Stimulated activated memory B cell treated with anti-CD40 and anti-IgM and Interleukin-4, amounts not matched to agents 10 μg/mL and 1 μg/mL and 100 μg/mL, for 72 hours (primary cell): ENCODE results near the gene JAK3.
"Not testable (repeated sequence)": the region's sequence is repeated elsewhere in the genome, so short reads cannot be mapped to it uniquely, and the experiment has no call there.

Source experiments
- ATAC-seq: fragments of 150-1000 bp; cut with Tn5 transposase; 2 replicates; pipeline ENCODE4 v1.10.0; 2021
- H3K27ac Mint-ChIP-seq: one replicate; pipeline ENCODE4 v1.8.0; 2022; ENCODE audit warnings: mild to moderate bottlenecking, mixed read lengths
- H3K27me3 Mint-ChIP-seq: one replicate; pipeline ENCODE4 v1.8.0; 2022; ENCODE audit warnings: mixed read lengths
- H3K36me3 Mint-ChIP-seq: one replicate; pipeline ENCODE4 v1.8.0; 2022; ENCODE audit warnings: mixed read lengths
- H3K4me1 Mint-ChIP-seq: one replicate; pipeline ENCODE4 v1.8.0; 2022; ENCODE audit warnings: mixed read lengths
- H3K4me3 Mint-ChIP-seq: one replicate; pipeline ENCODE4 v1.8.0; 2022; ENCODE audit warnings: mild to moderate bottlenecking, moderate library complexity, mixed read lengths
- H3K9me3 Mint-ChIP-seq: one replicate; pipeline ENCODE4 v1.8.0; 2022; ENCODE audit warnings: mixed read lengths

The JAK3 gene

DNA sequence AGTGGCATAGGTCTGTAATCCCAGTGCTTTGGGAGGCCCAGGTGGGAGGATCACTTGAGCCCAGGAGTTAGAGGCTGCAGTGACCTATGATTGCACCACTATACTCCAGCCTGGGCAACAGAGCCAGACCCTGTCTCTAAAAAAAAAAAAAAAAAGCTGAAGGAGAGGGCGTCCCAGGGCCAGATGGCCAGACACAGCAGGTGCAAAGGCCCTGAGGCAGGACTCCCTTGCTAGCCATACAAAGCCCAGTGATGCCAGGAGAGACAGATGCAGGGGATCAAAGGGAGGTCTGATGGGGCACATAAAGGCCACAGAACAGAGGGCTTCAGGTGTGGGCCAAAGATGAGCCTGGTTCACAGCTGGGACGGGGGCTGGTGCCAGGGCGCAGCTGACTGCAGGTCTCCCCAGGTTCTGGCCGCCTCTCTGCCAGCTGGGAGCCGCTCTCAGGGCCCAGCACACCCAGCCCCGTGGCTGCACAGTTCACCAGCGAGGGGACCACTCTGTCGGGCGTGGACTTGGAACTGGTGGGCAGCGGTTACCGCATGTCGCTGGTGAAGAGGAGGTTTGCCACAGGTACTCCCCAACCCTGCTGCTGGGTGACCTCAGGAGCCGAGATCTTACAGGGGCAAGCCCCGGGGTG is 60.4 kb downstream of the JAK3 start:
- peaks cover 40% of the 10 kb centered on the region for H3K36me3 Mint-ChIP-seq
- no peak overlapping the region for H3K27ac Mint-ChIP-seq
- H3K4me3 Mint-ChIP-seq = no peak overlapping the region
- ATAC-seq = no peak
- H3K27me3 Mint-ChIP-seq = no peaks in the 10 kb centered on the region
- H3K9me3 Mint-ChIP-seq = no peaks in the 10 kb centered on the region
- H3K4me1 Mint-ChIP-seq = peaks cover 39% of the 10 kb centered on the region

DNA sequence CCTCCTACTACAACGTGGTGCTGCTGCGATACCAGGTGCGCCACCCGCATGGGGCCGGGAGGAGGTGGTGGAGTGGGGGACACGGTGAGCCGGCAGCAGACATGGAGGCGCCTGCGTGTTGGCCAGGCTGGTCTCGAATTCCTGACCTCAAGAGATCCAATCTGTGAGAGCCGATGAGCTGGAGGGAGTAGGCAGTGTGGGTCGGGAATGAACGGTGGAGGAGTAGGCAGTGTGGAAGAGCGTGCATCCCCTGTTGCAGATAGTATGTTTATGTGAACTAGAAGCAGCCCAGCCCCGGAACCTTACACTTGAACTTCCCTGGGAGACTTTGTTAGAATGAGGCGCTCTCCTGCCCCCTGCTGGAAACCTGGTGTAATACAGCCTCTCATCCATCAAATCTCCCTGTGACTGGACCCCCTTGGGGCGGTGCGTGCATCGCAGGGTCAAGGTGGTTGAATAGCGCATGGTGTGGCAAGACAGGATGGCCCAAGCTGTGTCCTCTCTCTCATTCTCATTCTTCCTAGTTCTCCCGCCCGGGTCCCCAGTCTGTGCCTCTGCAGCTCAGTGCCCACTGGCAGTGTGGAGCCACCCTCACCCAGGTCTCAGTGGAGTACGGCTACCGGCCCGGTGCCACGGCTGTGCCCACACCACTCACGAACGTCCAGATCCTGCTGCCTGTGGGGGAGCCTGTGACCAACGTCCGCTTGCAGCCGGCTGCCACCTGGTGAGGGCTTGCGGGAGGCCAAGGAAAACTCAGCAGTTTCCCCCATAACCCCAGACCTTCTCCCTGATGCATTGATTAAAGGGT is 63.4 kb downstream of the JAK3 start:
- ATAC-seq = peak; percentile 71
- H3K9me3 Mint-ChIP-seq = no peaks in the 10 kb centered on the region
- H3K27me3 Mint-ChIP-seq = no peaks in the 10 kb centered on the region
- H3K4me3 Mint-ChIP-seq = no peak overlapping the region
- peaks cover 60% of the 10 kb centered on the region for H3K36me3 Mint-ChIP-seq
- H3K27ac Mint-ChIP-seq = no peak overlapping the region
- peaks cover 31% of the 10 kb centered on the region for H3K4me1 Mint-ChIP-seq

DNA sequence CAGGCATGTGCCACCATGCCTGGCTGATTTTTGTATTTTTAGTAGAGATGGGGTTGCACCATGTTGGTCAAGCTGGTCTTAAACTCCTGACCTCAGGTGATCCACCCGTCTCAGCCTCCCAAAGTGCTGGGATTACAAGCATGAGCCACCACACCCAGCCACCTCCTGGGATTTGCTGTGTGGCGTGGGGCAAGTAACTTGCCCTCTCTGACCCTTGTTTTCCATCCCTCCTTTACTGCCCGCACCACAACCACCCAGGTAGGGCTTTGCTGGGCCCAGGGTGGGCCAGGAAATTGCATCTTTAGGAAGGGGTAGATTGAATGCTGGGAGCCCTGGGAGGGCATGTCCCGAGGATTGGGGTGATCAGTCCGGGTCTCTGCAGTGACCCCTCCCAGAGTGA is 64.1 kb downstream of the JAK3 start:
- not testable (repeated sequence) for H3K4me3 Mint-ChIP-seq, ATAC-seq, H3K9me3 Mint-ChIP-seq, H3K27me3 Mint-ChIP-seq, H3K27ac Mint-ChIP-seq
- H3K4me1 Mint-ChIP-seq = peaks cover 31% of the 10 kb centered on the region
- H3K36me3 Mint-ChIP-seq = peaks cover 60% of the 10 kb centered on the region

DNA sequence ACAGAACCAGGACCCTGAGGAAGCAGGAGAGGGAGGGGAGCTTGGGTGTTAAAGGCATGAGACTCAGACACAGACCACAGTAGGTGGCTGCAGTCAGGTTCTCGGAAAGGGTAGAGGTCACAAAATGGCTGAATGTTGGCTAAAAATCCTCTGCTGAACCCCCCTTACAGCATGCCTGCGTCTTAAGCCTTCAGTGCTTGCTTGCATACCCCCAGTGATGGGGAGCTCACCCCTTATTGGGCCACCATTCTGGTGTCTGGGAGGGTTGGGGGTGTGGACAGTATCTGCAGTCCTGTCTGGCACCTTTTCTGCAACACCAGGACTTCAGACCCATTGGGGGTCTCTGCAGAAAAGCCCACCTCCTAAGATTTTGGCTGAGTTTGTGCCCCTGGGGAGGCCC is 67.0 kb downstream of the JAK3 start:
- no peak overlapping the region for H3K4me3 Mint-ChIP-seq

DNA sequence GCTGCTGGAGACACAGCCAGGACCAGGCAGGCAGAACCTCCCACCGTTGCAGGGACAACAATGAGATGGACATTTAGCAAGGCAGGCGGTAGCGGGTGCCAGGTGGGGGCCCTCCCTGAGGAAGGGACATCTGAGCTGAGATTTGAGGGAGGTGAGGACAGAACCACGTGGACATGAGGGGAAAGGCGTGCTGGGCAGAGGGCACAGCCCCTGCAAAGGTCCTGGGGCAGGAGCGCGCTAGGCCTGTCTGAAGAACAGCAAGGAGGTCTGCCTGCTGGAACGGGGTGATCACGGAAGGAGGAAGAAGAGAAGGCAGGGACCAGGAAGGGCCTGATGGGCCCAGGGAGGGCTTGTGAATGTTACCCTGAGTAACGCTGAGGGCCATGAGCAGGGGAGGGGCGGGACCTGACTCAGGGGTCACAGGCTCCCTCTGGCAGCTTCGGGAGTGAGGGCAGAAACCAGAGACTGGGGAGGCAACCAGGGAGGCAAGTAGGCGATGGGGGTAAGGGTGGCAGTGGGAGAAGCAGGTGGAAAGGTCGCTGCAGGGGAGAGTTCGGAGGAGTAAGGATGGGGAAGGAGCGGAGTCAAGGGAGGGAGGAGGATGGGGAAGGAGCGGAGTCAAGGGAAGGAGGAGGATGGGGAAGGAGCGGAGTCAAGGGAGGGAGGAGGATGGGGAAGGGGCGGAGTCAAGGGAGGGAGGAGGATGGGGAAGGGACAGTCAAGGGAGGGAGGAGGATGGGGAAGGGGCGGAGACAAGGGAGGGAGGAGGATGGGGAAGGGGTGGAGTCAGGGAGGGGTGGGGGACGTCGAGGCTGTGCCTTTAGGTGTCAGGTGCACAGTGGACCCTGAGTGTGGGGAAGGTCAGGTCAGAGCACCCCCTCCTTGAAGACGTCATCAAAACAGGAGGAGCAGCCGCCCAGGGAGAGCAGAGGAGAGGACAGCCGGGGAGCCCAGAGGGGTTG is 68.5 kb downstream of the JAK3 start:
- no peaks in the 10 kb centered on the region for H3K27me3 Mint-ChIP-seq
- H3K9me3 Mint-ChIP-seq = no peaks in the 10 kb centered on the region
- H3K36me3 Mint-ChIP-seq = peaks cover 68% of the 10 kb centered on the region
- no peak for ATAC-seq
- no peak overlapping the region for H3K4me3 Mint-ChIP-seq
- peak overlapping the region; percentile 95 for H3K27ac Mint-ChIP-seq
- peaks cover 65% of the 10 kb centered on the region for H3K4me1 Mint-ChIP-seq

More for the DNA sequence above, 67.0 kb downstream of the JAK3 start:
- H3K27me3 Mint-ChIP-seq = no peaks in the 10 kb centered on the region
- peaks cover 57% of the 10 kb centered on the region for H3K4me1 Mint-ChIP-seq
- peaks cover 60% of the 10 kb centered on the region for H3K36me3 Mint-ChIP-seq
- H3K27ac Mint-ChIP-seq = no peak overlapping the region
- H3K9me3 Mint-ChIP-seq = no peaks in the 10 kb centered on the region
- ATAC-seq = no peak

DNA sequence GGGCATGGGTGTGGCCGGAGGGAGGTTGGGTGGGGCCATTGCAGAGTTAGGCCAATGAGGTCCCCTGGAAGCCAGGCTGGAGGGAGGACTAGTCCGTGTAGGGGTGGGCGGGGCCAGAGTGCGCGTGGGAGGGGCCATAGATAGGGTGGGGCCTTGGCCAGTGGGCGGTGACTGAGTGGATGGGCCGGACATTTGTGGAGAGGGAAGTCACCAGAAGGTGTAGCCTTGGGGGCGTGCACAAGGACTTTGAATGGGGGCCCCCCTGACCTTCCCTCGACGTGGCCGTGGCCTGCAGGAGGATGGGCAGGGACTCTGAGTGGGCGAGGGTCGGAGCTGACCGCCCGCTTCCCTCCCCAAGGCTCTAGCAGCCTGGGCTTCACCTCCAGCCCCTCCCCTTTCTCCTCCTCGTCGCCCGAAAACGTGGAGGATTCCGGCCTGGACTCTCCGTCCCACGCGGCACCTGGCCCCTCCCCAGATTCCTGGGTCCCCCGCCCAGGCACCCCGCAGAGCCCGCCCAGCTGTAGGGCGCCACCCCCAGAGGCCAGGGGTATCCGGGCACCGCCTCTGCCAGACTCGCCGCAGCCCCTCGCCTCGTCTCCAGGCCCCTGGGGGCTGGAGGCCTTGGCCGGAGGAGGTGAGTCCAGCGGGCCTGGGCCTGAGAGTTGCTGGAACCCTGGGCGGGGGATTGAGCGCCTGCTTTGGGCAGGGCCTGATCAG is 69.4 kb downstream of the JAK3 start:
- Mint-ChIP-seq H3K27me3 (no peaks in the 10 kb centered on the region), H3K36me3 (peaks cover 71% of the 10 kb centered on the region), H3K4me3 (no peak overlapping the region), H3K27ac (peak overlapping the region; percentile 95), H3K4me1 (peaks cover 60% of the 10 kb centered on the region), H3K9me3 (no peaks in the 10 kb centered on the region)
- no peak for ATAC-seq

DNA sequence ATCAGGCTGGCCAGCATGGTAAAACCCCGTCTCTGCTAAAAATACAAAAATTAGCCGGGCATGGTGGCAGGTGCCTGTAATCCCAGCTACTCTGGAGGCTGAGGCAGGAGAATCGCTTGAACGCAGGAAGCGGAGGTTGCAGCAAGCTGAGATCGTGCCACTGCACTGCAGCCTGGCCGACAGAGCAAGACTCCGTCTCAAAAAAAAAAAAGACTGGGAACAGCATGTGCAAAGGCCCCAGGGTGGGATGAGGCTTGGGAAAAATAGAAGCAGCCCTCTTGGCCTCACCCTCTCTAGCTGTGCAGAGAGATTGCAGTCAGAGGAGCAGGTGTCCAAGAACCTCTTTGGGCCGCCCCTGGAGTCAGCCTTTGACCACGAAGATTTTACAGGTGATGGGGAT is 69.9 kb downstream of the JAK3 start:
- H3K9me3 Mint-ChIP-seq, H3K4me3 Mint-ChIP-seq, H3K27me3 Mint-ChIP-seq, ATAC-seq: not testable (repeated sequence)
- Mint-ChIP-seq H3K4me1 (peaks cover 60% of the 10 kb centered on the region), H3K27ac (peak overlapping the region; percentile 95), H3K36me3 (peaks cover 72% of the 10 kb centered on the region)

DNA sequence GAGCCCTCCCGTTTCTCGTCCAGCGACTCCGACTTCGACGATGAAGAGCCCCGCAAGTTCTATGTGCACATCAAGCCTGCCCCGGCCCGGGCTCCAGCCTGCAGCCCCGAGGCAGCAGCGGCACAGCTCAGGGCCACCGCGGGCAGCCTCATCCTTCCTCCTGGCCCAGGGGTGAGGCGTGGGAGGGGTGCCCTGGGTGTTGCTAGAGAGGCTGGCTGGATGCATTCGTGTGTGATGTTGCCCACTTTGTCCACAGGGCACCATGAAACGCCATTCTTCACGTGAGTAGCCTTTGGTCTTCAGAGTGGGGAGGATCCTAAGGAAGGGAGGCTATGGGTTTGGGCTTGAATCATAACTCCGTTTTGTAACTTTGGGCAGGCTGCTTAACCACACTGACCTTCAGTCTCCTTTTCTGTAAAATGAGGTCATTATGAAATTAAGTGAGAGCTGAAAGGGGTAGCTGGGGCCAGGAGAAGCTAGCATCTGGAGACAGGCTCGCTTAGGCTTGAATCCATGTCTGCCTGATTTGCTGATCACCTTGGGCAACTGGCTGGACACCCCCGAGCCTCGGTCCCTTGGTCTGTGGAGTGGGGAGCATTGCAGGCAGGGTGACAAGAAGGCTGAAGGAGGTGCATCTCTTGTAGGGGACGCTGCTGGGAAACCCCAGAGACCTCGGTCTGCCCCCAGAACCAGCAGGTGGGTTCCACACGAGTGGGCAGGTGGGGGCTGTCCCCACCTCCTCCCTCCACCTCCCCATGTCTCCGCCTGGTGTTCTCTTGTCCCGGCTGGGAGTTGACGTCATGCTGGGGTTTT is 71.6 kb downstream of the JAK3 start:
- H3K36me3 Mint-ChIP-seq = peaks cover 67% of the 10 kb centered on the region
- H3K9me3 Mint-ChIP-seq = no peaks in the 10 kb centered on the region
- no peaks in the 10 kb centered on the region for H3K27me3 Mint-ChIP-seq
- H3K4me1 Mint-ChIP-seq = peaks cover 66% of the 10 kb centered on the region
- peak overlapping the region; percentile 72 for H3K4me3 Mint-ChIP-seq
- peak overlapping the region; percentile 95 for H3K27ac Mint-ChIP-seq
- ATAC-seq = peak; percentile 93

DNA sequence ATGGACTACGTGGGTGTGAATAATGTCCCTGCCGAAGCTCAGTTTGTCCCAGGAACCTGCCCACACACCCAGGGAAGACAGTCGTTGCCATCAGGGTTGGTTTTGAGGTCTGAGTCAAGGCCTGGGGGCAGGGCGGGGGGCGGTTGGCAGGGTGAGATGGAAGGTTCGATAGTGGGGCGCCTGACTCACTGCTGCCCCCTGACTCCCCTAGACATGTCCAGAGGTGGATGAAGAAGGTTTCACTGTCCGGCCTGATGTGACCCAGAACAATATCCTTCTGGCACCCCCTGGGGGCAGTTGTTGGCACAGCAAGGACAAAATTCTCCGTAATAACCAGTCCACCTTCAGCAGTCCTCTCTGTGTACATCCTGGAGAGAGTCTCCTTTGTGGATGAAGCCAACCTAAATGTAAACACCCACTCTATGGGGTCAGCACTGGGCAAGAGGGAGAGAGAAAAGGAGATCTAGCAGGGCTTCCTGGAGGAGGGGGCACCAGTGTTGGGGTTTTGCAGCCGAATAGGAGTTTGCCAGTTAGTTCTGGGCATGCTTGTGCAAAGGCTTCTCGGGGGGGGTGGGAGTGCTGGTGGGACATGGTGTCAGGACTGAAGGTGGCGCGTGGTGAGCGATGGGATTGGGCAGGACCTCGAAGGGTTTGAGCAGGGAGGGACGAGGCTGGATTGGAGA is 72.4 kb downstream of the JAK3 start:
- peak overlapping the region; percentile 95 for H3K27ac Mint-ChIP-seq
- no peaks in the 10 kb centered on the region for H3K9me3 Mint-ChIP-seq
- peak overlapping the region; percentile 72 for H3K4me3 Mint-ChIP-seq
- peaks cover 66% of the 10 kb centered on the region for H3K4me1 Mint-ChIP-seq
- no peaks in the 10 kb centered on the region for H3K27me3 Mint-ChIP-seq
- no peak for ATAC-seq
- peaks cover 72% of the 10 kb centered on the region for H3K36me3 Mint-ChIP-seq
